Stimulated activated CD4-positive, alpha-beta T cell treated with anti-CD3 and anti-CD28 coated beads, TNF-alpha, amount 100 ng/mL, for 24 hours (primary cell): ENCODE data around the gene NOXO1.
A peak's percentile ranks its signal among the peaks of the same experiment; 100 is the strongest.

Experiments used
- DNase-seq, 3 experiments: peaks; one replicate each; pipeline ENCODE4 v3.0.0-alpha.2; 2020; ENCODE audit warnings: low read depth in 3 of 3

Gene NOXO1

GRCh38 chr16:1979271-1980029 is 1.8 kb downstream of the NOXO1 start:
- DNase-seq: peak in 1 of 3 experiments; percentile 51

- no peak for DNase-seq
These were observed 2.7 kb downstream of the NOXO1 start for GRCh38 chr16:1978476-1979120.

- DNase-seq: no peak
These were observed 3.4 kb downstream of the NOXO1 start for GRCh38 chr16:1977875-1978268.

- DNase-seq: no peak
These were observed 4.1 kb downstream of the NOXO1 start for GRCh38 chr16:1976951-1977874.

- DNase-seq: no peak
These were observed 5.1 kb downstream of the NOXO1 start for GRCh38 chr16:1976216-1976520.

GRCh38 chr16:1975432-1976215 is 5.6 kb downstream of the NOXO1 start:
- DNase-seq: no peak

GRCh38 chr16:1974157-1975070 is 6.9 kb downstream of the NOXO1 start:
- DNase-seq: no peak

GRCh38 chr16:1973461-1974156 is 7.7 kb downstream of the NOXO1 start:
- no peak for DNase-seq

GRCh38 chr16:1972490-1972877 is 8.8 kb downstream of the NOXO1 start:
- no peak for DNase-seq

- peak; percentile 92 to 96 (median 93) for DNase-seq
These were observed 9.3 kb downstream of the NOXO1 start, which contains the start of gene TBL3 for GRCh38 chr16:1971796-1972489. Gene TBL3, plus strand, starts transcription at chr16:1972053. Its CDS starts 112 bp downstream, at chr16:1972165.

GRCh38 chr16:1968146-1968953 is 12.9 kb downstream of the NOXO1 start:
- no peak for DNase-seq

- no peak for DNase-seq
These were observed 14.8 kb downstream of the NOXO1 start, which contains the start of gene RNF151 for GRCh38 chr16:1966460-1966859. Gene RNF151, plus strand, starts transcription at chr16:1966856. Its CDS starts 26 bp downstream, at chr16:1966882.

- no peak for DNase-seq
These were observed 15.8 kb downstream of the NOXO1 start for GRCh38 chr16:1965396-1966001.

GRCh38 chr16:1964506-1965395 is 16.5 kb downstream of the NOXO1 start, which contains the start of gene RPS2:
Gene RPS2, minus strand, starts transcription at chr16:1964826. Its CDS starts 201 bp downstream, at chr16:1964625.
- DNase-seq: peak; percentile 96 to 99 (median 97)

GRCh38 chr16:1963806-1964505 is 17.3 kb downstream of the NOXO1 start:
- peak in 1 of 3 experiments; percentile 42 for DNase-seq
